ENCODE measurements around the gene TBKBP1. TPM values are rescaled to one million over a fixed set of nuclear protein-coding genes. Genes with fewer than 3 reads are reported as not detected.

Gene TBKBP1
- polyA plus RNA-seq, 3 donors = 27.4 to 37.7 (median 31.6) TPM

DNA sequence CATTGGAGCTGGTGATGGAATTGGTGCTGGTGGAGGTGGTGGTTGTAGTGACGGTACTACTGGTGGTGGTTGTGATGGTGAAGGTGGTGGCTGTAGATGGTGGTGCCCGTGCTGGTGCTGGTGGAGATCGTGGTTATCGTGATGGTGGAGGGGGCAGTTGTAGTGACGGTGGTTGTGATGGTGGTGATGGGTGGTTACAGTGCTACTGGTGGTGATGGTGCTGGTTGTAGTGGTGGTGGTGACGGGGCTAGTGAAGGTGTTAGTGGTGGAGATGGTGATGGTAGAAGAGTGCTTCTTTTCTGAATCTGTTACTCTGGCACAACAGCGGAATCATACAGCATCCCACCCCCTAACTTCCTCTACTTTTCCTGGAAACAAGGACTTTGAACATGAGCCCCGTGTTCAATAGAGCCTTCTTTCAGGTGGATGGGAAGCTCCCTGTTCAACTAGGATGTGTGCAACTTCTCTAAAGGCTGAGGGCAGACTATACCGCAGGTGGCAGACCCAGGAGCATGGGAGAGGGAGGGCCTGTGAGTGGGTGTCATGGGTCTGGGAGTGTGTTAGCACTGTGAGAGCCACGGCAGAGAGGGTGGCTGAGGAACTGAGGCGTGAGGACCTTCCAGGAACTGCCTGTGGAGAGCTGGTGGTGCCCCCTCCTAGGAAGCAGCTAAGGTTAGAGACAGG lies 47.3 kb downstream of the TBKBP1 start:
- DNase-seq (ENCODE audit: extremely low read depth in 1 of 11, low read depth in 9 of 11, low spot score in 4 of 11) = no peak

DNA sequence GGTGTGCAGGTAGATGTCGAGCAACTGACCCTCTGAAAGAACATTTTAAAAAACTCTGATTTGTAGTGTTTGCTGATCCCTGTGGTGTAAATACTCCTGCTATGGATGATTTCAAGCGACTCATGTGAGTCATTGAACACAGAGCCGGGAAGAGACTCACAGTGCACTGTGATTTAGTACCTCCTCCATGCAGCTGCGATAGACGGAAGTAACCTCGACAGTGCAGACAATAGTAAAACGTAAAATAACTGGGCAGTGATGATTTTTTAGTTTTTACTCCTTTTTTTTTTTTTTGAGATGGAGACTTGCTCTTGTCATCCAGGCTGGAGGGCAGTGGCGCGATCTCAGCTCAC lies 47.8 kb downstream of the TBKBP1 start:
- DNase-seq (ENCODE audit: extremely low read depth in 1 of 11, low read depth in 9 of 11, low spot score in 4 of 11) = no peak

DNA sequence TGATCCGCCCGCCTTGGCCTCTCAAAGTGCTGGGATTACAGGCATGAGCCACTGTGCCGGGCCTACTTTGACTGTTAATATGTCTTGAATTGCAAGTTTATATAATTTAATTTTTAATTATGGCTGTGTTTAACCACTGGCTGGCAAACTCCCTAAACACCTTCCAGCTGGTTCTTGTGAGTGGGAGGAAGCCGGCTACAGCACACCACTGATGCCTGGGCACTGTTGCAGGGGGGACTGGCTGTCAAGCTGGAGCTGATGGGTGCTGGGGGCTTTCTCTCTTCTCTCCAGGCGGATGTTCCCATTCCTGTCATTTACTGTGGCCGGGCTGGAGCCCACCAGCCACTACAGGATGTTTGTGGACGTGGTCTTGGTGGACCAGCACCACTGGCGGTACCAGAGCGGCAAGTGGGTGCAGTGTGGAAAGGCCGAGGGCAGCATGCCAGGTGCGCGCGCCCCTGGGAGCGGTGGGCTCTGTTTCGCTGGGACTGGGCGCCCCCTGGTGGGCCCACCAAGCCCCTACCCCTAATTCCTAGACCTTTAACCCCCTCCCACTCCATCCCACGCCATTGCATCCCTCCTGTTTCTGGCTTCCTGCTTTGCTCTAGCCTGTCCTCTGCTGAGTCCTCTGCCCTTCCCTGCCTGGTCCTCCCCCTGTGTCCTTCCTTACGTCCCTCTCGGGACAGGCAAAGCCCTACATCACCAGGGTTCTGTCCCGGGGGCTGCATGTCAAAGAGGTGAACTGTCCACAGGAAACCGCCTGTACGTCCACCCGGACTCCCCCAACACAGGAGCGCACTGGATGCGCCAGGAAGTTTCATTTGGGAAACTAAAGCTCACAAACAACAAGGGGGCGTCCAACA lies 48.6 kb downstream of the TBKBP1 start:
- peak in 1 of 11 donors; percentile 36 for DNase-seq (ENCODE audit: extremely low read depth in 1 of 11, low read depth in 9 of 11, low spot score in 4 of 11)

DNA sequence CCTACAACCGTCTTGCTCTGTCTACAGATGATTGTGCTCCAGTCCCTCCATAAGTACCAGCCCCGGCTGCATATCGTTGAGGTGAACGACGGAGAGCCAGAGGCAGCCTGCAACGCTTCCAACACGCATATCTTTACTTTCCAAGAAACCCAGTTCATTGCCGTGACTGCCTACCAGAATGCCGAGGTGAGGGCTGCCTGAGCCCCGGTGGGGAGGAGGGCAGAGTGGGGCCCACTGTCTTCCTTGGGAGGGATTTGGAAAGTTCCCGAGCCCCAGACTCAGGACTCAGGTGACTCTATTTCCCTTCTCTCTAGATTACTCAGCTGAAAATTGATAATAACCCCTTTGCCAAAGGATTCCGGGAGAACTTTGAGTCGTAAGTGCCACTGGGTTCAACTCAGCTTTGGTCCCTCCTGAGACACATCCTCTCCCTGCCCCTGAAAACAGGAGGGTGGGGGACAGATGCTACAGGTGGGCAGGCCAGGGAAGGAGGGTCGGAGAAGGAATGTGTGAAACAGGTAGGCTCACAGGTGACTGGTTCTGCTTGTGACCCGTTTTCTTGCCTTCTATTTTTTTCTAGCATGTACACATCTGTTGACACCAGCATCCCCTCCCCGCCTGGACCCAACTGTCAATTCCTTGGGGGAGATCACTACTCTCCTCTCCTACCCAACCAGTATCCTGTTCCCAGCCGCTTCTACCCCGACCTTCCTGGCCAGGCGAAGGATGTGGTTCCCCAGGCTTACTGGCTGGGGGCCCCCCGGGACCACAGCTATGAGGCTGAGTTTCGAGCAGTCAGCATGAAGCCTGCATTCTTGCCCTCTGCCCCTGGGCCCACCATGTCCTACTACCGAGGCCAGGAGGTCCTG lies 50.4 kb downstream of the TBKBP1 start:
- DNase-seq (ENCODE audit: extremely low read depth in 1 of 11, low read depth in 9 of 11, low spot score in 4 of 11) = no peak

DNA sequence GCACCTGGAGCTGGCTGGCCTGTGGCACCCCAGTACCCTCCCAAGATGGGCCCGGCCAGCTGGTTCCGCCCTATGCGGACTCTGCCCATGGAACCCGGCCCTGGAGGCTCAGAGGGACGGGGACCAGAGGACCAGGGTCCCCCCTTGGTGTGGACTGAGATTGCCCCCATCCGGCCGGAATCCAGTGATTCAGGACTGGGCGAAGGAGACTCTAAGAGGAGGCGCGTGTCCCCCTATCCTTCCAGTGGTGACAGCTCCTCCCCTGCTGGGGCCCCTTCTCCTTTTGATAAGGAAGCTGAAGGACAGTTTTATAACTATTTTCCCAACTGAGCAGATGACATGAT lies 51.0 kb downstream of the TBKBP1 start:
- DNase-seq (ENCODE audit: extremely low read depth in 1 of 11, low read depth in 9 of 11, low spot score in 4 of 11) = no peak

DNA sequence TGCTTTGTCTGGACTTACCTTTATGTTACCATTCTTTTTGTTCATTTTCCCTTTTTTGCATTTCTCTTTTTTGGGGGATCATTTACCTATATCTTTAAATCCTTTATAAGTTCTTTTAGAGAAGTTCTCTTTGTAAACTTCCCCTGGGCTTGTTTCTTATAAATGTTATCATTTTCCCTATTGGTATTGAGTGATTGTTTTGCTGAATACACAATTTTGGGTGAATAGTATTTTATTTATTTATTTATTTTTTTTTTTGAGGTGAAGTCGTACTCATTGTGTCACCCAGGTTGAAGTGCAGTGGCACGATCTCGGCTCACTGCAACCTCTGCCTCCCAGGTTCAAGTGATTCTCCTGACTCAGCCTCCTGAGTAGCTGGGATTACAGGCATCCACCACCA lies 57.5 kb downstream of the TBKBP1 start:
- no peak for DNase-seq (ENCODE audit: extremely low read depth in 1 of 11, low read depth in 9 of 11, low spot score in 4 of 11)

DNA sequence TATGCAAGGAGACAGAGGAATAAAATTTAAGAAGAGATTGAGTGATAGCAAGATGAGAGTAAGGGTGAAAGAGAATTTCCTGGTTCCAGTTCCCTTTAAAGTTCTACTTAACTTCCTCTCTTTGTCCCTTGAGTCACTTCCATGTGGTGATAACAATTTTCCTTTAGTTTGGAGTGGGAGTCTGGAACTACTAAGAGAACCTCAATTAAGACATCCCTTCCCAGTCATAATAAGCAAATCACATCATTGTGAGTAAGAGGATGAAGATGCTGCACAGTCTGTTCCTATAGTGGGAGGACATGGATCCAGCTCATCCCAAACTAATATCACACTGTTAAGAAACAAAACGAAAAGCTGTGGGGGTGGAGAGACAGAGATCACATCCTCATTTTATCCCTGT lies 63.4 kb downstream of the TBKBP1 start:
- DNase-seq (ENCODE audit: extremely low read depth in 1 of 11, low read depth in 9 of 11, low spot score in 4 of 11) = no peak

DNA sequence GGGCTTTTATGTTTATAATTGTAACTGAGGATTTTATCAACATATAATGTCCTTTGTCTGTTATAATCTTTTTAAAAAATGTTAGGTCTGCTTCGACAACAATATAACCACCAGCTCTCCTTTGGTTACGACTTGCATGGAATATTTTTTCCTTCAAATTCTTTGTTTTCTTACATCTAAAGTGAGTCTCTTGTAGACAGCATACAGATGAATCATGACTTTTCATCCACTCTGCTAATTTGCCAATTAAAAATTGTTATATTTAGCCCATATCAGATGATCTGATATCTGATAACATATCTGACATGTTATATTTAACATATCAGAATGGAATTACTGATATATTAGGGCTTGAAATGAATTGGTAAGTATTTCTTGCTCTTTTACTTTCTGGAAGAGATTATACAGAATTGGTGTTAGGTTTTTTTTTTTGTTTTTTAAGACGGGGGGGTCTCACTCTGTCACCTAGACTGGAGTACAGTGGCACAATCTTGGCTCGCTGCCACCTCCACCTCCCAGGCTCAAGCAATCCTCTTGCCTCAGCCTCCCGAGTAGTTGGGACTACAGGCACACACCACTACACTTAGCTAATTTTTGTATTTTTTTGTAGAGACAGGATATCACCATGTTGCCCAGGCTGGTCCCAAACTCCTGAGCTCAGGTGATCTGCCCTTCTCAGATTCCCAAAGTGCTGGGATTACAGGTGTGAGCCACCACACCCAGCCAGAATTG lies 66.6 kb downstream of the TBKBP1 start:
- no peak for DNase-seq (ENCODE audit: extremely low read depth in 1 of 11, low read depth in 9 of 11, low spot score in 4 of 11)

Other genes starting within 250 kb of the TBKBP1 start
- gene NPEPPS, start 163.1 kb upstream of the TBKBP1 start, polyA plus RNA-seq (ENCODE audit: insufficient read length in 3 of 3) = 100 to 1,000 TPM; 149 to 190 (median 150) TPM
- 100 to 1,000 TPM; 228 to 300 (median 256) TPM for gene KPNB1, start 44.2 kb upstream of the TBKBP1 start, polyA plus RNA-seq (ENCODE audit: insufficient read length in 3 of 3)
- gene TBX21, start 39.1 kb downstream of the TBKBP1 start, polyA plus RNA-seq (ENCODE audit: insufficient read length in 3 of 3) = under 1 TPM; 0.07 to 0.20 (median 0.12) TPM
- gene OSBPL7, start 127.6 kb downstream of the TBKBP1 start, polyA plus RNA-seq (ENCODE audit: insufficient read length in 3 of 3) = 10 to 100 TPM; 12.5 to 18.6 (median 13.4) TPM
- gene MRPL10, start 137.4 kb downstream of the TBKBP1 start, polyA plus RNA-seq (ENCODE audit: insufficient read length in 3 of 3) = 10 to 100 TPM; 54.0 to 58.9 (median 58.4) TPM
- 1 to 10 TPM; 2.5 to 3.6 (median 3.4) TPM for gene LRRC46, start 137.5 kb downstream of the TBKBP1 start, polyA plus RNA-seq (ENCODE audit: insufficient read length in 3 of 3)
- 10 to 100 TPM; 53.5 to 76.2 (median 54.9) TPM for gene SCRN2, start 147.1 kb downstream of the TBKBP1 start, polyA plus RNA-seq (ENCODE audit: insufficient read length in 3 of 3)
- 1 to 10 TPM; 2.7 to 4.1 (median 3.9) TPM for gene SP6, start 157.0 kb downstream of the TBKBP1 start, polyA plus RNA-seq (ENCODE audit: insufficient read length in 3 of 3)
- 10 to 100 TPM; 22.4 to 23.8 (median 22.6) TPM for gene SP2, start 202.1 kb downstream of the TBKBP1 start, polyA plus RNA-seq (ENCODE audit: insufficient read length in 3 of 3)
- 10 to 100 TPM; 20.6 to 23.4 (median 21.7) TPM for gene PNPO, start 247.4 kb downstream of the TBKBP1 start, polyA plus RNA-seq (ENCODE audit: insufficient read length in 3 of 3)